Ovary (tissue), 9 donors: ENCODE measurements around the gene PTPRG. TPM values are rescaled to one million over a fixed set of nuclear protein-coding genes. Genes with fewer than 3 reads are reported as not detected.
A peak's percentile ranks its signal among the peaks of the same experiment; 100 is the strongest.

Source experiments
- DNase-seq, 5 donors: peaks; one replicate each; pipeline ENCODE4 v3.0.0-alpha.2; 2019 to 2020
- H3K27ac ChIP-seq, 2 donors: fragments of 200-600 bp; one replicate each; pipeline versions ENCODE4 v1.5.1 to v1.8.0; 2019 to 2022
- H3K27me3 ChIP-seq: fragments of 200-600 bp; one replicate; pipeline ENCODE4 v1.8.0; 2022
- H3K36me3 ChIP-seq: fragments of 200-600 bp; sonication (generic); one replicate; pipeline ENCODE4 v1.5.1; 2019
- H3K4me1 ChIP-seq: one replicate; pipeline ENCODE4 v1.8.1; 2013; ENCODE audit warnings: mild to moderate bottlenecking, moderate library complexity; ENCODE audit not compliant: insufficient read depth
- H3K4me3 ChIP-seq: fragments of 200-600 bp; sonication (generic); one replicate; pipeline ENCODE4 v1.5.1; 2017
- H3K9me3 ChIP-seq, 2 donors: fragments of 200-600 bp in 1 of 2; sonication (generic) in 1 of 2; one replicate each; pipeline versions ENCODE4 v1.5.1 to v1.8.1; 2013 to 2019; ENCODE audit warnings: mild to moderate bottlenecking in 1 of 2, moderate library complexity in 1 of 2
- CTCF ChIP-seq, 3 donors: fragments of 450-650 bp in 2 of 3; fragments of 200-600 bp in 1 of 3; IDR thresholded peaks; one replicate each; pipeline versions ENCODE4 v1.5.1 to v1.8.0; 2016 to 2022; ENCODE audit warnings: antibody characterized with exemption in 3 of 3, mild to moderate bottlenecking in 1 of 3
- EP300 ChIP-seq: sonication (generic); formaldehyde crosslinking; IDR thresholded peaks from one replicate; pipeline ENCODE4 v1.6.1; 2017; ENCODE audit warnings: antibody characterized with exemption
- POLR2A ChIP-seq: fragments of 450-650 bp; IDR thresholded peaks from one replicate; pipeline ENCODE4 v1.6.1; 2017; ENCODE audit warnings: antibody characterized with exemption, mild to moderate bottlenecking, moderate library complexity
- WGBS, 3 donors: extraction: QIAGEN DNeasy Blood & Tissue Kit in 1 of 3; methylation state at CpG; one replicate each; pipeline versions ENCODE4 v1.1.5 to v1.1.7; 2013 to 2017; 5-methylcytosine and 5-hydroxymethylcytosine counted together
- intact Hi-C, 4 donors: fragments of 100-400 bp; cut with DNase I; formaldehyde crosslinking; loops; one replicate each; pipeline versions ENCODE4 v1.11.0 to v1.15.1; 2022 to 2023
- polyA plus RNA-seq, 2 donors: library from polyadenylated mRNA; stranded (reverse); fragments of 200-250 nt in 1 of 2; fragments of 350-450 nt in 1 of 2; fragmentation: Illumina TruSeq in 1 of 2; extraction: RNeasy Lipid Tissue Mini Kit (QIAGEN cat#74804) in 1 of 2; gene quantifications; one replicate each; pipeline ENCODE4 v1.2.3, GENCODE V29; 2013 to 2014
- total RNA-seq, 7 donors: library from RNA; depleted of rRNA in 2 of 7; stranded (reverse); fragments of >200 nt in 2 of 7; fragmentation: NEBNext Ultra II Directional in 3 of 7; extraction: Animal tissue kit (Norgen Biotek cat#: 25700) in 3 of 7; gene quantifications; one replicate each; pipeline versions ENCODE4 v1.1.0 to v1.2.4, GENCODE V29; 2016 to 2023
- donor health status: DM: no; HTN: no; CAD: no; lungs with moderate emphysema.
- donor health status: DM: no; HTN: no; CAD: no.
- donor health status: Bipolar disorder and iron deficiency.
- donor health status: DM: yes; HTN: yes; CAD: no.
- donor health status: DM: no; HTN: no; CAD: no.
- donor health status: DM: yes; HTN: yes; CAD: no.

The PTPRG gene
- total and polyA plus RNA-seq, 9 donors, result 18.2 to 87.9 (median 47.7) TPM

DNA sequence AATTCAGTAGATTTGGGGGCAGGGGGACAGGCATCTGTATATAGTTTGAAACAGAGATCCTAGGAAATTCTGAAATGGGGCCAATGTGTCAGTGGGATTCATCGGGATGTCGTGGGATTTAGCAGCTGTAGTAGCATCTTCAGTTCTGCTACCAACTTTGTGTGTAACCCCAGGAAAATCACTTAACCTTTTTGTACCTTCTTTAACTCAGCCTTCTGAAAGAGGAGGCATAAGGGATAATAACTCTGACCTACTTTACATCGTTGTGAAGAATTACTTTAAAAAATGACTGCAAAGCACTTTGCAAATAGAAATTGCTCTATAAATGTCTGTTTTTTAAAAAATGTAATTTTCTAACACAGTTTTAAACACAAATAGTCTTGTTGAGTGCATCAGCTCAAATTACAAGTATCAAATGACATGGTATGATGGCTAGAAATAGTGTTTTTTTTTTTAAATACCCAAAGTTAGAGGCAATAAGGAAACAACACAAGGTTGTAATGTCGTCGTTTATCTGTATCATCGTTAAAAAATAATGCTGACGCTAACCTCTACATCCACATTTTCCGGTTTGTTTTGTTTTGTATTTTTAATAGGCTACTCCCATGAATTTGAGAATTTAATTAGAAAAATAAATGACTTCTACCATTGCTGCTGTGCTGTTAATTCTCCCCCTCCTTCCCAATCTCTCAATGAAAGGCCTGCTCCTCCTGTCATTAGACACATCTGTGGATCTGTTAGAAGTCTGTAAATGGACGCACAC, 338.5 kb downstream of the PTPRG start:
- Histone ChIP-seq H3K36me3 (no peaks in the 10 kb centered on the region), H3K4me1 (peaks cover 7% of the 10 kb centered on the region), H3K9me3 (no peaks in the 10 kb centered on the region), H3K27me3 (no peaks in the 10 kb centered on the region), H3K27ac (no peak overlapping the region), H3K4me3 (no peak overlapping the region)
- intact Hi-C loops, result no loop called here
- WGBS, 3 donors, result 59 to 76% (median 68%) methylated on average over 9 of the region's 9 CpGs
- no peak for DNase-seq
- TF ChIP-seq EP300 (no peak), POLR2A (no peak), CTCF (IDR thresholded peaks at IDR 0.05) (no peak)

GRCh38 chr3:61901496-61901895, 340.1 kb downstream of the PTPRG start:
- no peaks in the 10 kb centered on the region for H3K9me3 ChIP-seq
- H3K36me3 ChIP-seq, result no peaks in the 10 kb centered on the region
- TF ChIP-seq EP300 (no peak), POLR2A (no peak), CTCF (IDR thresholded peaks at IDR 0.05) (no peak)
- DNase-seq, result no peak
- no peak overlapping the region for H3K4me3 ChIP-seq
- intact Hi-C loops, result no loop called here
- WGBS, 3 donors, result 96 to 98% (median 97%) methylated on average over 2 of the region's 2 CpGs
- H3K4me1 ChIP-seq, result peaks cover 10% of the 10 kb centered on the region
- H3K27ac ChIP-seq, result no peak overlapping the region
- no peaks in the 10 kb centered on the region for H3K27me3 ChIP-seq

GRCh38 chr3:61901986-61902385, 340.6 kb downstream of the PTPRG start:
- WGBS, 3 donors, result 71 to 95% (median 88%) methylated on average over 2 of the region's 2 CpGs
- H3K9me3 ChIP-seq, result no peaks in the 10 kb centered on the region
- TF ChIP-seq CTCF (IDR thresholded peaks at IDR 0.05), result no peak
- no peak for TF ChIP-seq EP300
- no peak for TF ChIP-seq POLR2A
- no peaks in the 10 kb centered on the region for H3K27me3 ChIP-seq
- no peak overlapping the region for H3K27ac ChIP-seq
- DNase-seq, result no peak
- intact Hi-C loops, result no loop called here
- H3K4me1 ChIP-seq, result peaks cover 11% of the 10 kb centered on the region
- H3K36me3 ChIP-seq, result no peaks in the 10 kb centered on the region
- no peak overlapping the region for H3K4me3 ChIP-seq

GRCh38 chr3:61903074-61903473, 341.7 kb downstream of the PTPRG start:
- Histone ChIP-seq H3K27ac (peak overlapping the region in 1 of 2 donors; percentile 64), H3K36me3 (no peaks in the 10 kb centered on the region), H3K9me3 (no peaks in the 10 kb centered on the region), H3K27me3 (no peaks in the 10 kb centered on the region), H3K4me3 (no peak overlapping the region), H3K4me1 (peaks cover 11% of the 10 kb centered on the region)
- intact Hi-C loops, result no loop called here
- WGBS, 3 donors, result 93 to 95% (median 94%) methylated on average over 9 of the region's 9 CpGs
- no peak for DNase-seq
- TF ChIP-seq EP300, result no peak
- TF ChIP-seq CTCF (IDR thresholded peaks at IDR 0.05), result no peak
- no peak for TF ChIP-seq POLR2A
